Adrenal gland (tissue), 12 donors: ENCODE results near the gene ST3GAL4. TPM values are rescaled to one million over a fixed set of nuclear protein-coding genes. Genes with fewer than 3 reads are reported as not detected.

Experiments used
- DNase-seq, 7 donors: peaks; one replicate each; pipeline ENCODE4 v3.0.0-alpha.2; 2019 to 2020
- H3K27ac ChIP-seq, 5 donors: fragments of 200-600 bp; sonication (generic) in 4 of 5; 1 replicate in 3 of 5; 2 replicates in 2 of 5; pipeline versions ENCODE4 v1.5.1 to v1.8.0; 2016 to 2020; ENCODE audit warnings: mild to moderate bottlenecking in 1 of 5
- H3K27me3 ChIP-seq: fragments of 200-600 bp; 2 replicates; pipeline ENCODE4 v1.8.0; 2021
- H3K36me3 ChIP-seq, 2 donors: fragments of 200-600 bp; replicated peaks in 1 of 2; 1 replicate in 1 of 2; 2 replicates in 1 of 2; pipeline versions ENCODE4 v1.5.1 to v1.8.0; 2018 to 2022
- H3K4me1 ChIP-seq, 2 donors: fragments of 200-600 bp; replicated peaks in 1 of 2; 1 replicate in 1 of 2; 2 replicates in 1 of 2; pipeline versions ENCODE4 v1.5.1 to v1.8.0; 2018 to 2021
- H3K4me3 ChIP-seq, 4 donors: fragments of 200-600 bp; sonication (generic) in 3 of 4; one replicate each; pipeline ENCODE4 v1.5.1; 2016 to 2018
- H3K9me3 ChIP-seq, 3 donors: fragments of 200-600 bp; sonication (generic) in 1 of 3; replicated peaks in 1 of 3; 1 replicate in 2 of 3; 2 replicates in 1 of 3; pipeline versions ENCODE4 v1.5.1 to v1.8.0; 2016 to 2021
- CTCF ChIP-seq, 6 experiments: fragments of 450-650 bp in 4 of 6; fragments of 200-600 bp in 2 of 6; sonication (generic) in 1 of 6; IDR thresholded peaks; 1 replicate in 5 of 6; 2 replicates in 1 of 6; pipeline versions ENCODE4 v1.5.1 to v1.8.0; 2016 to 2021; ENCODE audit warnings: antibody characterized with exemption in 6 of 6, mild to moderate bottlenecking in 2 of 6, moderate library complexity in 1 of 6
- POLR2A ChIP-seq, 2 donors: fragments of 450-650 bp; IDR thresholded peaks; one replicate each; pipeline ENCODE4 v1.6.1; 2017; ENCODE audit warnings: antibody characterized with exemption in 2 of 2, mild to moderate bottlenecking in 2 of 2, moderate library complexity in 1 of 2
- WGBS, 4 donors: extraction: QIAGEN DNeasy Blood & Tissue Kit in 2 of 4; methylation state at CpG; one replicate each; pipeline versions ENCODE4 v1.1.5 to v1.1.7; 2013 to 2017; 5-methylcytosine and 5-hydroxymethylcytosine counted together
- intact Hi-C, 2 donors: fragments of 100-400 bp; cut with DNase I; formaldehyde crosslinking; loops; one replicate each; pipeline versions ENCODE4 v1.14.1 to v1.15.0; 2022 to 2023
- polyA plus RNA-seq, 3 donors: library from polyadenylated mRNA; stranded (reverse); fragments of 200-250 nt in 2 of 3; fragments of 350-450 nt in 1 of 3; fragmentation: Illumina TruSeq in 1 of 3; extraction: RNeasy Lipid Tissue Mini Kit (QIAGEN cat#74804) in 1 of 3; gene quantifications; one replicate each; pipeline ENCODE4 v1.2.3, GENCODE V29; 2013 to 2014
- total RNA-seq, 9 donors: library from RNA; depleted of rRNA in 4 of 9; stranded (reverse); fragments of >200 nt in 4 of 9; fragments of 120-200 nt in 1 of 9; fragmentation: NEBNext Ultra II Directional in 1 of 9; extraction: Animal tissue kit (Norgen Biotek cat#: 25700) in 1 of 9; gene quantifications; one replicate each; pipeline versions ENCODE4 v1.1.0 to v1.2.4, GENCODE V29; 2013 to 2023
- donor health status: healthy with polysubstance abuse.
- donor health status: Bipolar disorder and iron deficiency.
- donor health status: DM: yes; HTN: yes; CAD: no.
- donor health status: DM: no; HTN: no; CAD: no.
- donor health status: DM: no; HTN: no; CAD: no.
- donor health status: DM: yes; HTN: yes; CAD: no.

The ST3GAL4 gene
- total and polyA plus RNA-seq, 12 donors = 119 to 359 (median 163) TPM

DNA sequence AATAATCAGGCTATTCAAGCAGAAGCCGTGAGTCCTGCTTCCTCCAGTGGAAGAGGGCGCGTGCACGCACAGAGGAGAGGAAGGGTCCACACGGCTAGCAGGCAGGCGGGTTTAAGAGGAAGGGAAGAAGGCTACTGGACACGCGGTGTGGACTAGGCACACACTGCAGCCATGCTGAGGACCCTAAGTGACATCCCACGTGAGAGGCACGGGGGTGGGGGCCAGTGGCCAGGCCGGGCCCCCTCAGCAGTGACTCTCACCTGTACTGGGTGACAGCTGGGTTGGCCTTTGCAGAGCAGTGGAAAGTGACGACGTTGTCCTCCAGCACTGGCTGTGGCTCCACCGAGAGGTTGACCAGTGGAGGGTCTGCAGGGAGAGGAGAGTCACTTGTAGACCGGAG, 100.6 kb downstream of the ST3GAL4 start:
- DNase-seq = no peak
- intact Hi-C loops = no loop called here
- Histone ChIP-seq H3K4me3 (no peak overlapping the region), H3K36me3 (no peaks in the 10 kb centered on the region), H3K27me3 (no peaks in the 10 kb centered on the region), H3K4me1 (no peaks in the 10 kb centered on the region), H3K27ac (no peak overlapping the region), H3K9me3 (no peaks in the 10 kb centered on the region)
- TF ChIP-seq POLR2A (IDR thresholded peaks at IDR 0.05) (no peak), CTCF (IDR thresholded peaks at IDR 0.05) (no peak)
- WGBS, 4 donors = 92 to 95% (median 94%) methylated on average over 15 of the region's 15 CpGs

DNA sequence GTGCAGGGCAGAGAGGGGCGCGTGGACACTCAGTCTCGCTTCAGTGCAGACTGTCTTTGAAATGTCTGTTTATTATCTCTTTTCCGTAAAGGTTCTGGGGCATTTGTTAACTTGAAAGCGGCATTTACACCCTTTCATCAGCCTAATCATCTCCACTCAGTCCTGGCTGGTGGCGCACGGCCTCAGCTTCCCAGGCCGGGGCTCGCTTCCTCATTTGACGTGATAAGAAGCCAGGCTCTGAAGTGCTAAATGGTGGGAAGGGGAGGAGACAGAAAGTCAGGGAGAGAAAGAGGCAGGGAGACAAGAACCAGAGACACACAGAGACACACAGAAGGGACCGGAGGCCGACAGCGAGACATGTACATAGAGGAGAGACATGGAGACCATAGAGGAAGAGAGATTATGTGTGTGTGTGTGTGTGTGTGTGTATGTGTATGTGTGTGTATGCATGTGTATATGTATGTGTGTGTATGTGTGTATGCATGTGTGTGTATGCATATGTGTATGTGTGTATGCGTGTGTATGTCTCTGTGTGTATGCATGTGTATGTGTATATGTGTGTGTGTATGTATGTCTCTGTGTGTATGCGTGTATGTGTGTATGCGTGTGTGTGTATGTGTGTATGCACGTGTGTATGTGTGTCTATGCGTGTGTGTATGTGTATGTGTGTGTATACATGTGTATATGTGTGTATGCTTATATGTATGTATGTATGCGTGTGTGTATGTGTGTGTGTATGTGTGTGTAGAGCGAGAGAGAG, 101.5 kb downstream of the ST3GAL4 start:
- 79 to 88% (median 82%) methylated on average over 20 of the region's 20 CpGs for WGBS, 4 donors
- no peaks in the 10 kb centered on the region for H3K36me3 ChIP-seq
- H3K4me3 ChIP-seq = no peak overlapping the region
- H3K27me3 ChIP-seq = no peaks in the 10 kb centered on the region
- TF ChIP-seq CTCF (IDR thresholded peaks at IDR 0.05) = no peak
- DNase-seq = no peak
- intact Hi-C loops = no loop called here
- H3K9me3 ChIP-seq = no peaks in the 10 kb centered on the region
- no peak overlapping the region for H3K27ac ChIP-seq
- no peaks in the 10 kb centered on the region for H3K4me1 ChIP-seq

GRCh38 chr11:126457817-126458216, 102.3 kb downstream of the ST3GAL4 start:
- intact Hi-C loops = no loop called here
- TF ChIP-seq CTCF (IDR thresholded peaks at IDR 0.05) = no peak
- no peak for TF ChIP-seq POLR2A (IDR thresholded peaks at IDR 0.05)

DNA sequence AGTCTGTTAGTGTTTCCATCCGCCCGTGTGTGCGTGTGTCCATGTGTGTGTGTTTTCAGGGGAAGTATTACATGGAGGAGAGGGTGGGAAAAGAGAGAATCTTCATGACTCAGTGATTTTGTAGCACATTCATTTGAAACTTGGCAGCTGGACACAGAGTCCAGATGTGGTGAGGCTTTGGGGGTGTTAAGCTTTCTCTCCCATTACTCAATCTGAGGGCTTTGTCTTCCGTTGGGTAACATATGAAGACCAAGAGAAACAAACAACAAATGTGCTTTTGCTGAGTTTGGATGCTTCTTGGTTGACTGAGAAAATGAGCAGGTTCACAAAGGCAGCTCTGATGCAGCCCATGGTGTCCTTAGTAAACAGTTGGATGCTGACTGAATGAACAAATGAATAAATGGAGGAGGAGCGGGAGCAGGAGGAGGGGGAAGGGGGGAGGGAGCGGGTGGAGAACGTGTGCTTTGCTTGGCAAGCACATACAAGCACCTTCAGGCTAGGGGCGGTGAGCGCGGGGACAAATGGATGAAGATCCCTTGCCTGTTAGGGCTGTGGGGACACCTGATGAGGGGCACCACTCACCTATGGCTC, 104.3 kb downstream of the ST3GAL4 start:
- no peak for DNase-seq
- 65 to 75% (median 73%) methylated on average over 10 of the region's 10 CpGs for WGBS, 4 donors
- Histone ChIP-seq H3K9me3 (no peaks in the 10 kb centered on the region), H3K4me3 (no peak overlapping the region), H3K36me3 (no peaks in the 10 kb centered on the region), H3K27ac (no peak overlapping the region), H3K27me3 (no peaks in the 10 kb centered on the region), H3K4me1 (no peaks in the 10 kb centered on the region)
- TF ChIP-seq POLR2A (IDR thresholded peaks at IDR 0.05) (no peak), CTCF (IDR thresholded peaks at IDR 0.05) (no peak)
- intact Hi-C loops = no loop called here

More at GRCh38 chr11:126457817-126458216, 102.3 kb downstream of the ST3GAL4 start:
- Histone ChIP-seq H3K4me3 (no peak overlapping the region), H3K27ac (no peak overlapping the region), H3K27me3 (no peaks in the 10 kb centered on the region), H3K9me3 (no peaks in the 10 kb centered on the region), H3K4me1 (no peaks in the 10 kb centered on the region), H3K36me3 (no peaks in the 10 kb centered on the region)
- 74 to 86% (median 82%) methylated on average over 4 to 8 of the region's 8 CpGs for WGBS, 4 donors
- no peak for DNase-seq
